Fibroblast of pulmonary artery (primary cell): Measurements from ENCODE around the gene UBL7.
A peak's percentile ranks its signal among the peaks of the same experiment; 100 is the strongest.

Source experiments
- DNase-seq: peaks from one replicate; pipeline ENCODE4 v3.0.0-alpha.2; 2010; ENCODE audit warnings: low read depth
- H3K4me3 ChIP-seq: replicated peaks from 2 replicates; pipeline ENCODE4 v1.5.1; 2011; ENCODE audit warnings: low read depth, mild to moderate bottlenecking, control low read depth, low read length, moderate library complexity
- TF ChIP-seq, protein P1 (sequence below): IDR thresholded peaks from 2 replicates; pipeline ENCODE4 v1.5.1; 2011; ENCODE audit warnings: mild to moderate bottlenecking, control low read depth, low read length, inconsistent platforms; ENCODE audit errors: missing control alignments

Gene UBL7

DNA sequence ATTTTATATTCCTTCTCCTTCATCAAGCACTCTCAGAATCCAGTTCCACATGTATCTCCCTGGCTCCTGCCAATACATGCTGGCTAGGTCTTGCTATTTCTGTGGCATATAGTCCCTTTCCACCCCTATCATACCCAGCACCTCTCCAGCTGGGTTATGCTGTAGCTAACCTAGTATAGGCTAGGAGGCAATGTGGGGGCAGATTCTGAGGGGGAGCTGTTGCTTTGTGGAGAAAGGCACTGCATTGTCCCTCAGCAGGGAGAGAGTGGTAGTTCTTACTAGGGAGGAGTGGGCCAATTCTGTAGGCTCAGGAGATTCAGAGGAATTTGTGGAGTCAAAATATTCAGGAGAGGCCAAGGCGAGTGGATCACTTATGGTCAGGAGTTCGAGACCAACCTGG lies 39.4 kb upstream of the UBL7 start:
- TF ChIP-seq, protein P1, sequence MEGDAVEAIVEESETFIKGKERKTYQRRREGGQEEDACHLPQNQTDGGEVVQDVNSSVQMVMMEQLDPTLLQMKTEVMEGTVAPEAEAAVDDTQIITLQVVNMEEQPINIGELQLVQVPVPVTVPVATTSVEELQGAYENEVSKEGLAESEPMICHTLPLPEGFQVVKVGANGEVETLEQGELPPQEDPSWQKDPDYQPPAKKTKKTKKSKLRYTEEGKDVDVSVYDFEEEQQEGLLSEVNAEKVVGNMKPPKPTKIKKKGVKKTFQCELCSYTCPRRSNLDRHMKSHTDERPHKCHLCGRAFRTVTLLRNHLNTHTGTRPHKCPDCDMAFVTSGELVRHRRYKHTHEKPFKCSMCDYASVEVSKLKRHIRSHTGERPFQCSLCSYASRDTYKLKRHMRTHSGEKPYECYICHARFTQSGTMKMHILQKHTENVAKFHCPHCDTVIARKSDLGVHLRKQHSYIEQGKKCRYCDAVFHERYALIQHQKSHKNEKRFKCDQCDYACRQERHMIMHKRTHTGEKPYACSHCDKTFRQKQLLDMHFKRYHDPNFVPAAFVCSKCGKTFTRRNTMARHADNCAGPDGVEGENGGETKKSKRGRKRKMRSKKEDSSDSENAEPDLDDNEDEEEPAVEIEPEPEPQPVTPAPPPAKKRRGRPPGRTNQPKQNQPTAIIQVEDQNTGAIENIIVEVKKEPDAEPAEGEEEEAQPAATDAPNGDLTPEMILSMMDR = no peak
- DNase-seq = no peak
- H3K4me3 ChIP-seq = no peak overlapping the region

GRCh38 chr15:74499366-74499765 lies 38.4 kb upstream of the UBL7 start:
- TF ChIP-seq, protein P1 = no peak
- no peak for DNase-seq
- H3K4me3 ChIP-seq = no peak overlapping the region

DNA sequence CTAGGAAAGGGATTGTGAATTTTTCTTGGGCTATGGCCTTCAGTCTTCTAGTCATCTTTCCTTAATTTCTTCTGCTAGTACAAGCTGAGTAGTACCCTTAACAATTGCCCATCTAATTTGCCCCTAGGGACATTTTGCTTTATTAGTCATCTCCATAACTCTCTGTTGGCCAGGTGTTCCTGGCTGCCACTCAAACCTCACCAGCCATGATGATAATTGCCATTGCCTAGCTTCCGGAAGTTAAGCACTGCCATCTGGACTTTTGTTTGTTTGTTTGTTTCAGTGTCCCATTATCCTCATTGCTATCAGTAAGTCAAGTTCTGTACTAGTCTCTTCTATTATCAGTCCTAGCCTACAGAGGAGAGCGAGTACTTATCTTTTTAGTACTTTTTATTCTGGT lies 36.6 kb upstream of the UBL7 start:
- no peak overlapping the region for H3K4me3 ChIP-seq
- no peak for DNase-seq
- TF ChIP-seq, protein P1 = no peak

DNA sequence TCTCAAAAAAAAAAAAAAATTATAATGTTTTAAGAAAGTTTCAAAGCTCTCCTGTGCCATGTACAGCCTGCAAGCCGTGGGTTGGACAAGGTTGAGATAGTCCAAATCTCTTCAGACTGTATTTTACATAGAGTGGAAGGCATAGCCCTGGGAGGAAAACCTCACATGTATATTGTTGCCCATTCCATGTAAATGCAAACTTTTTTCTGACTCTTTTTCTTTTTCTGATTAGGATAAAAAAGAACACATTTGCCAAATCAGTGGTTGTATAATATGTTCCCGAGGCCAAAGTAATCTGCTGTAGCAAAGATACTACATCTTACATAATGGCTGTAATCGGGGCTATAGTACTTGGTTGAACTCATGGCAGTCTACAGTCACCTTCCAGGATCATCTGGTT lies 35.7 kb upstream of the UBL7 start:
- H3K4me3 ChIP-seq = no peak overlapping the region
- DNase-seq = no peak
- TF ChIP-seq, protein P1 = no peak

- no peak overlapping the region for H3K4me3 ChIP-seq
- DNase-seq = no peak
- TF ChIP-seq, protein P1 = no peak
Observed at GRCh38 chr15:74490339-74490689, 29.4 kb upstream of the UBL7 start.

GRCh38 chr15:74489518-74490338 lies 28.8 kb upstream of the UBL7 start:
- TF ChIP-seq, protein P1 = peak; percentile 66
- DNase-seq = peak; percentile 54
- no peak overlapping the region for H3K4me3 ChIP-seq

DNA sequence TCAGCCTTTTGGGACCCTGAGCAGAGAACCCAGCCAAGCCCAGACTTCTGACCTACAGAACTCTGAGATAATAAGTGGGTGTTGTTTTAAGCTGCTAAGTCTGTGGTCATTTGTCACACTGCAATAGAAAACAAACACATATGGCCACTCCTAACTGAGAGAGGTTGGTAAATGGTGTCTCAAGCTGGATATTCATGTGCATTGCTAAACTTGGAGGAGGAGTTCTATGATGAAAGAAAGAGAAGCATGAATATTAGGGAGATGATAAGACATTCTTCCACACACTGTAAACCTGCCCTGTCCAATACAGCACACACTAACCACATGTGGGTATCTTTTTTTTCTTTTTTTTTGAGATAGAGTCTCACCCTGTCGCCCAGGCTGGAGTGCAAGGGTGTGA lies 27.8 kb upstream of the UBL7 start:
- TF ChIP-seq, protein P1 = no peak
- DNase-seq = no peak
- H3K4me3 ChIP-seq = no peak overlapping the region
